ENCODE data around the gene FAM174C.

The FAM174C gene

GRCh38 chr19:1239796-1240737 lies 35.3 kb upstream of the FAM174C start:
- Histone ChIP-seq H2BK12ac (ENCODE audit: low read length) (peak overlapping the region; percentile 47), H3K79me1 (ENCODE audit: low read length) (peaks cover 13% of the 10 kb centered on the region), H3K9me3 (ENCODE audit: insufficient read depth, low read depth, low read length) (peaks cover 3% of the 10 kb centered on the region), H3K4ac (ENCODE audit: low read depth, low read length) (peak overlapping the region; percentile 71), H3K4me3 (ENCODE audit: low read depth, low read length) (peak overlapping the region; percentile 53), H3K4me2 (ENCODE audit: low read length) (peak overlapping the region; percentile 83), H2AFZ (ENCODE audit: insufficient read depth, low read length, poor library complexity) (peak overlapping the region; percentile 86), H3K4me1 (ENCODE audit: control insufficient read depth in 1 of 2, insufficient read depth in 2 of 2, low read length in 2 of 2) (peaks cover 11 to 25% of the 10 kb centered on the region in 2 experiments), H4K12ac (ENCODE audit: low read depth, low read length) (peak overlapping the region; percentile 78), H2BK120ac (ENCODE audit: insufficient read depth, low read length, poor library complexity) (peak overlapping the region; percentile 32), H4K8ac (ENCODE audit: low read depth, low read length) (peak overlapping the region; percentile 95), H3K79me2 (ENCODE audit: control insufficient read depth, insufficient read depth, low read length, poor library complexity) (peaks cover 8% of the 10 kb centered on the region), H3K18ac (ENCODE audit: low read length) (peak overlapping the region; percentile 72), H2AK5ac (ENCODE audit: low read length) (peak overlapping the region; percentile 79), H3K14ac (ENCODE audit: low read length) (peak overlapping the region; percentile 90), H4K91ac (ENCODE audit: low read depth, low read length) (peak overlapping the region; percentile 94), H3K36me3 (ENCODE audit: control insufficient read depth in 1 of 2, insufficient read depth in 2 of 2, low read length in 2 of 2) (peaks cover 15% of the 10 kb centered on the region in 2 experiments), H2BK5ac (ENCODE audit: low read depth, low read length, poor library complexity) (peak overlapping the region; percentile 10), H3K27me3 (ENCODE audit: insufficient read depth, low read length) (no peaks in the 10 kb centered on the region), H3K27ac (ENCODE audit: low read depth, low read length) (no peak overlapping the region), H3K9ac (ENCODE audit: low read length) (peak overlapping the region; percentile 24), H3K23ac (ENCODE audit: low read length) (no peak overlapping the region)
- no CpG with 5 or more reads among the region's 84 CpGs for WGBS (ENCODE audit: extremely low coverage, insufficient coverage, insufficient read length)
- DNase-seq, result peak; percentile 85 to 89

GRCh38 chr19:1240925-1241324 lies 34.4 kb upstream of the FAM174C start:
- Histone ChIP-seq H3K14ac (ENCODE audit: low read length) (no peak overlapping the region), H4K12ac (ENCODE audit: low read depth, low read length) (no peak overlapping the region), H3K27me3 (ENCODE audit: insufficient read depth, low read length) (no peaks in the 10 kb centered on the region), H2BK12ac (ENCODE audit: low read length) (no peak overlapping the region), H3K4me2 (ENCODE audit: low read length) (peak overlapping the region; percentile 95), H2AFZ (ENCODE audit: insufficient read depth, low read length, poor library complexity) (no peak overlapping the region), H3K9ac (ENCODE audit: low read length) (no peak overlapping the region), H4K8ac (ENCODE audit: low read depth, low read length) (peak overlapping the region; percentile 1), H2BK120ac (ENCODE audit: insufficient read depth, low read length, poor library complexity) (no peak overlapping the region), H3K79me2 (ENCODE audit: control insufficient read depth, insufficient read depth, low read length, poor library complexity) (peaks cover 8% of the 10 kb centered on the region), H2BK5ac (ENCODE audit: low read depth, low read length, poor library complexity) (no peak overlapping the region), H3K4me1 (ENCODE audit: control insufficient read depth in 1 of 2, insufficient read depth in 2 of 2, low read length in 2 of 2) (peaks cover 11 to 25% of the 10 kb centered on the region in 2 experiments), H3K4ac (ENCODE audit: low read depth, low read length) (no peak overlapping the region), H3K18ac (ENCODE audit: low read length) (no peak overlapping the region), H3K23ac (ENCODE audit: low read length) (no peak overlapping the region), H4K91ac (ENCODE audit: low read depth, low read length) (no peak overlapping the region), H3K27ac (ENCODE audit: low read depth, low read length) (no peak overlapping the region), H3K79me1 (ENCODE audit: low read length) (peaks cover 13% of the 10 kb centered on the region), H3K36me3 (ENCODE audit: control insufficient read depth in 1 of 2, insufficient read depth in 2 of 2, low read length in 2 of 2) (peaks cover 10% of the 10 kb centered on the region in 2 experiments), H3K9me3 (ENCODE audit: insufficient read depth, low read depth, low read length) (peaks cover 3% of the 10 kb centered on the region), H3K4me3 (ENCODE audit: low read depth, low read length) (no peak overlapping the region), H2AK5ac (ENCODE audit: low read length) (no peak overlapping the region)
- no CpG with 5 or more reads among the region's 15 CpGs for WGBS (ENCODE audit: extremely low coverage, insufficient coverage, insufficient read length)
- no peak for DNase-seq

- Histone ChIP-seq H3K27ac (ENCODE audit: low read depth, low read length) (peak within 1 kb of the TSS; percentile 35), H3K36me3 (ENCODE audit: control insufficient read depth in 1 of 2, insufficient read depth in 2 of 2, low read length in 2 of 2) (peaks cover 10 to 12% of the 10 kb centered on the region in 2 experiments), H3K4me2 (ENCODE audit: low read length) (peak within 1 kb of the TSS; percentile 95), H2AFZ (ENCODE audit: insufficient read depth, low read length, poor library complexity) (peak within 1 kb of the TSS; percentile 76), H4K8ac (ENCODE audit: low read depth, low read length) (peak within 1 kb of the TSS; percentile 92), H2AK5ac (ENCODE audit: low read length) (peak within 1 kb of the TSS; percentile 71), H3K79me1 (ENCODE audit: low read length) (peaks cover 13% of the 10 kb centered on the region), H3K4ac (ENCODE audit: low read depth, low read length) (peak within 1 kb of the TSS; percentile 47), H3K23ac (ENCODE audit: low read length) (no peak within 1 kb of the TSS), H3K9me3 (ENCODE audit: insufficient read depth, low read depth, low read length) (peaks cover 3% of the 10 kb centered on the region), H3K14ac (ENCODE audit: low read length) (peak within 1 kb of the TSS; percentile 90), H2BK5ac (ENCODE audit: low read depth, low read length, poor library complexity) (peak within 1 kb of the TSS; percentile 50), H3K79me2 (ENCODE audit: control insufficient read depth, insufficient read depth, low read length, poor library complexity) (peaks cover 8% of the 10 kb centered on the region), H4K91ac (ENCODE audit: low read depth, low read length) (peak within 1 kb of the TSS; percentile 90), H4K12ac (ENCODE audit: low read depth, low read length) (peak within 1 kb of the TSS; percentile 78), H2BK12ac (ENCODE audit: low read length) (no peak within 1 kb of the TSS), H3K4me1 (ENCODE audit: control insufficient read depth in 1 of 2, insufficient read depth in 2 of 2, low read length in 2 of 2) (peaks cover 6 to 20% of the 10 kb centered on the region in 2 experiments), H2BK120ac (ENCODE audit: insufficient read depth, low read length, poor library complexity) (peak within 1 kb of the TSS; percentile 47), H3K18ac (ENCODE audit: low read length) (peak within 1 kb of the TSS; percentile 94), H3K27me3 (ENCODE audit: insufficient read depth, low read length) (no peaks in the 10 kb centered on the region), H3K4me3 (ENCODE audit: low read depth, low read length) (peak within 1 kb of the TSS; percentile 97), H3K9ac (ENCODE audit: low read length) (peak within 1 kb of the TSS; percentile 87)
- no CpG with 5 or more reads among the region's 79 CpGs for WGBS (ENCODE audit: extremely low coverage, insufficient coverage, insufficient read length)
- DNase-seq, result peak; percentile 82 to 88
Measured at GRCh38 chr19:1241417-1242095, 33.8 kb upstream of the FAM174C start, which contains the start of gene ATP5F1D. Gene ATP5F1D, plus strand, starts transcription at chr19:1241751. Its CDS starts 100 bp downstream, at chr19:1241851.

Measured in trophoblast cell (in vitro differentiated cells and primary cell).